ENCODE results near the gene DGKA.

- no peak for TF ChIP-seq SIN3A (IDR thresholded peaks at IDR 0.05; ENCODE audit: borderline replicate concordance, low read depth, low read length)
- TF ChIP-seq IRF3 (IDR thresholded peaks at IDR 0.05; ENCODE audit: low read depth, low read length), result no peak
- no peak for TF ChIP-seq CTCF (IDR thresholded peaks at IDR 0.05)
- TF ChIP-seq NRF1 (IDR thresholded peaks at IDR 0.05; ENCODE audit: low read depth, low read length), result no peak
- no peak for TF ChIP-seq GABPA (IDR thresholded peaks at IDR 0.05; ENCODE audit: low read depth)
- TF ChIP-seq REST (IDR thresholded peaks at IDR 0.05; ENCODE audit: low read depth, low read length), result no peak
- TF ChIP-seq TEAD4 (IDR thresholded peaks at IDR 0.05; ENCODE audit: borderline replicate concordance, insufficient read depth), result no peak
- no peak for TF ChIP-seq POLR2AphosphoS5 (IDR thresholded peaks at IDR 0.05; ENCODE audit: low read depth, low read length)
- no peak for TF ChIP-seq TAF1 (IDR thresholded peaks at IDR 0.05; ENCODE audit: borderline replicate concordance, low read depth, low read length)
- TF ChIP-seq CHD2 (IDR thresholded peaks at IDR 0.05; ENCODE audit: low read length, partially characterized antibody), result no peak
- no peak for TF ChIP-seq MAX (IDR thresholded peaks at IDR 0.05; ENCODE audit: low read depth)
- TF ChIP-seq RAD21 (IDR thresholded peaks at IDR 0.05; ENCODE audit: low read length), result no peak
- TF ChIP-seq TCF12 (IDR thresholded peaks at IDR 0.05), result no peak
These were observed 8.8 kb upstream of the DGKA start for GRCh38 chr12:55922126-55922525.
